Adrenal gland (tissue), 5 donors: ENCODE measurements around the gene CFD.

Experiments used
- POLR2A ChIP-seq, 2 donors: fragments of 450-650 bp; IDR thresholded peaks; one replicate each; pipeline ENCODE4 v1.6.1; 2017; ENCODE audit warnings: antibody characterized with exemption in 2 of 2, mild to moderate bottlenecking in 2 of 2, moderate library complexity in 1 of 2
- TF ChIP-seq, protein P1 (sequence below), 6 experiments: fragments of 450-650 bp in 4 of 6; fragments of 200-600 bp in 2 of 6; sonication (generic) in 1 of 6; IDR thresholded peaks; 1 replicate in 5 of 6; 2 replicates in 1 of 6; pipeline versions ENCODE4 v1.5.1 to v1.8.0; 2016 to 2021; ENCODE audit warnings: antibody characterized with exemption in 6 of 6, mild to moderate bottlenecking in 2 of 6, moderate library complexity in 1 of 6
- donor health status: DM: no; HTN: no; CAD: no.

DNA sequence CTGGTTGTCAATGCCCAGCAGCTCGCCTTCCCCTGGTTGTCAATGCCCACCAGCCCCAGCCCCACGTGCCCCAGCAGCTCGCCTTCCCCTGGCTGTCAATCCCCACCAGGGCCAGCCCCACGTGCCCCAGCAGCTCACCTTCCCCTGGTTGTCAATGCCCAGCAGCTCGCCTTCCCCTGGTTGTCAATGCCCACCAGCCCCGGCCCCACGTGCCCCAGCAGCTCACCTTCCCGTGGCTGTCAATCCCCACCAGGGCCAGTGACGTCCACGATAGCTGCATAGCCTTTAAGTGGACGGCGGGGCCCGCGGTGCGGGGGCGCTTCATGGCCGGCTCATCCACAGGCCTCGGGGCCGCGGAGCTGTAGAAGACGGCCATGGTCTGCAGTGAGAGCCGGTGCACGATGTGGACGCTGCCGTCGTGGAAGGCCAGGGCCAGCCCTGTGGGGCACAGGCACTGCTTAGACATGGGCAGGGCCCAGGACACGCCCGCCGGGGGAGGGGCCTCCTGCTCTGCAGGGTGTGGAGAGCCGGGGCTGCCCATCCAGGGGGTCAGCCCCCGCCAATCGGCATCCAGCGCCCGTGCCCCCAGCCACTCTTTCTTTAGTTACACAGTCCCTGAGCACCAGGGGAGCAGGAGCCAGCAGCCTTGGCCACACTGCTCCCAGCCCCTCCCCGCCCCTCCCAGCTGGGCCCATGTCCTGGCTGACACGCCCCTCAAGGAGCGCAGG lies 20.4 kb downstream of the CFD start:
- TF ChIP-seq, protein P1, sequence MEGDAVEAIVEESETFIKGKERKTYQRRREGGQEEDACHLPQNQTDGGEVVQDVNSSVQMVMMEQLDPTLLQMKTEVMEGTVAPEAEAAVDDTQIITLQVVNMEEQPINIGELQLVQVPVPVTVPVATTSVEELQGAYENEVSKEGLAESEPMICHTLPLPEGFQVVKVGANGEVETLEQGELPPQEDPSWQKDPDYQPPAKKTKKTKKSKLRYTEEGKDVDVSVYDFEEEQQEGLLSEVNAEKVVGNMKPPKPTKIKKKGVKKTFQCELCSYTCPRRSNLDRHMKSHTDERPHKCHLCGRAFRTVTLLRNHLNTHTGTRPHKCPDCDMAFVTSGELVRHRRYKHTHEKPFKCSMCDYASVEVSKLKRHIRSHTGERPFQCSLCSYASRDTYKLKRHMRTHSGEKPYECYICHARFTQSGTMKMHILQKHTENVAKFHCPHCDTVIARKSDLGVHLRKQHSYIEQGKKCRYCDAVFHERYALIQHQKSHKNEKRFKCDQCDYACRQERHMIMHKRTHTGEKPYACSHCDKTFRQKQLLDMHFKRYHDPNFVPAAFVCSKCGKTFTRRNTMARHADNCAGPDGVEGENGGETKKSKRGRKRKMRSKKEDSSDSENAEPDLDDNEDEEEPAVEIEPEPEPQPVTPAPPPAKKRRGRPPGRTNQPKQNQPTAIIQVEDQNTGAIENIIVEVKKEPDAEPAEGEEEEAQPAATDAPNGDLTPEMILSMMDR (IDR thresholded peaks at IDR 0.05), result no peak
- TF ChIP-seq POLR2A (IDR thresholded peaks at IDR 0.05), result no peak
